T-helper 1 cell treated with Interleukin-12 subunit alpha and Interleukin-12 subunit beta and Interleukin-4 antibody, amounts not matched to agents 30 ng/mL and 1 ng/mL, for 36 hours (primary cell): ENCODE measurements around the gene NCKIPSD. TPM values are rescaled to one million over a fixed set of nuclear protein-coding genes. Genes with fewer than 3 reads are reported as not detected.

Experiments used
- intact Hi-C: fragments of 100-400 bp; cut with micrococcal nuclease; formaldehyde crosslinking; loops from one replicate; pipeline ENCODE4 v1.15.1; 2024
- total RNA-seq: library from RNA; stranded (reverse); gene quantifications from 2 replicates; pipeline ENCODE4 v1.2.3, GENCODE V29; 2022

Gene NCKIPSD
- total RNA-seq, 1 donor from 2014 or later = 30.0 TPM

- intact Hi-C loops = no loop called here
Observed at GRCh38 chr3:48697952-48698351, 12.2 kb upstream of the NCKIPSD start.

- intact Hi-C loops = no loop called here
Observed at GRCh38 chr3:48696601-48697000, 10.9 kb upstream of the NCKIPSD start.

- intact Hi-C loops = no loop called here
Observed at GRCh38 chr3:48696156-48696555, 10.4 kb upstream of the NCKIPSD start.

- intact Hi-C loops = no loop called here
Observed at GRCh38 chr3:48695393-48695753, 9.7 kb upstream of the NCKIPSD start.

- intact Hi-C loops = no loop called here
Observed at GRCh38 chr3:48694610-48695392, 9.1 kb upstream of the NCKIPSD start.

GRCh38 chr3:48693826-48694225 is 8.1 kb upstream of the NCKIPSD start:
- intact Hi-C loops = no loop called here

- intact Hi-C loops = no loop called here
Observed at GRCh38 chr3:48692551-48692950, 6.8 kb upstream of the NCKIPSD start.

- intact Hi-C loops = no loop called here
Observed at GRCh38 chr3:48690846-48691458, 5.2 kb upstream of the NCKIPSD start.

GRCh38 chr3:48689384-48689783 is 3.7 kb upstream of the NCKIPSD start:
- intact Hi-C loops = loop anchor here (10.0 kb wide), 1 partner anchor 385 kb away; the partner anchor contains the start of gene NME6

GRCh38 chr3:48688737-48689075 is 3.0 kb upstream of the NCKIPSD start:
- intact Hi-C loops = loop anchor here (10.0 kb wide), 1 partner anchor 384 kb away; the partner anchor contains the start of gene NME6

- intact Hi-C loops = loop anchor here (10.0 kb wide), 1 partner anchor 383 kb away; the partner anchor contains the start of gene NME6
Observed at GRCh38 chr3:48688032-48688736, 2.5 kb upstream of the NCKIPSD start.

- intact Hi-C loops = loop anchor here (10.0 kb wide), 1 partner anchor 382 kb away; the partner anchor contains the start of gene NME6
Observed at GRCh38 chr3:48687220-48687678, 1.5 kb upstream of the NCKIPSD start.

- intact Hi-C loops = loop anchor here (1.0 to 10.0 kb wide), 4 partner anchors 30 to 382 kb away; partner anchors contain the start of genes NME6 and SLC26A6
Observed at GRCh38 chr3:48686538-48687219, 964 bp upstream of the NCKIPSD start.

GRCh38 chr3:48685293-48685602 is 467 bp downstream of the NCKIPSD start:
- intact Hi-C loops = loop anchor here (1.0 to 10.0 kb wide), 8 partner anchors 21 to 409 kb away; partner anchors contain the start of genes IP6K2, NME6, PRKAR2A and QRICH1

- intact Hi-C loops = loop anchor here (1.0 to 10.0 kb wide), 8 partner anchors 20 to 410 kb away; partner anchors contain the start of genes IP6K2, NME6, PRKAR2A and QRICH1
Observed at GRCh38 chr3:48684480-48685143, 1.1 kb downstream of the NCKIPSD start.

- intact Hi-C loops = loop anchor here (2.0 to 10.0 kb wide), 2 partner anchors 57 to 379 kb away; partner anchors contain the start of gene NME6
Observed at GRCh38 chr3:48684054-48684349, 1.7 kb downstream of the NCKIPSD start.

GRCh38 chr3:48682786-48683185 is 2.9 kb downstream of the NCKIPSD start:
- intact Hi-C loops = loop anchor here (10.0 kb wide), 1 partner anchor 378 kb away; the partner anchor contains the start of gene NME6

- intact Hi-C loops = loop anchor here (10.0 kb wide), 1 partner anchor 377 kb away; the partner anchor contains the start of gene NME6
Observed at GRCh38 chr3:48681974-48682610, 3.6 kb downstream of the NCKIPSD start.

- intact Hi-C loops = loop anchor here (10.0 kb wide), 1 partner anchor 377 kb away; the partner anchor contains the start of gene NME6
Observed at GRCh38 chr3:48681541-48681880, 4.2 kb downstream of the NCKIPSD start.
